HG02938 (cell line): Measurements from ENCODE around the gene NEDD9.

ENCODE experiments used
- ATAC-seq: cut with Tn5 transposase; IDR thresholded peaks from one replicate; pipeline ENCODE4 v1.9.1; 2021; ENCODE audit warnings: mild to moderate bottlenecking, moderate library complexity; ENCODE audit not compliant: unreplicated experiment

NEDD9 gene

GRCh38 chr6:11260249-11261038 is 28.0 kb upstream of the NEDD9 start:
- no peak for ATAC-seq

- no peak for ATAC-seq
Measured at GRCh38 chr6:11258260-11259237, 26.1 kb upstream of the NEDD9 start.

- no peak for ATAC-seq
Measured at GRCh38 chr6:11255610-11256009, 23.1 kb upstream of the NEDD9 start.

GRCh38 chr6:11253594-11253993 is 21.1 kb upstream of the NEDD9 start:
- no peak for ATAC-seq

GRCh38 chr6:11251553-11252360 is 19.3 kb upstream of the NEDD9 start:
- no peak for ATAC-seq

- ATAC-seq, result no peak
Measured at GRCh38 chr6:11250108-11250507, 17.6 kb upstream of the NEDD9 start.

- no peak for ATAC-seq
Measured at GRCh38 chr6:11248974-11249761, 16.7 kb upstream of the NEDD9 start.

GRCh38 chr6:11246722-11247121 is 14.3 kb upstream of the NEDD9 start:
- no peak for ATAC-seq

GRCh38 chr6:11245381-11246256 is 13.2 kb upstream of the NEDD9 start:
- ATAC-seq, result no peak

- ATAC-seq, result no peak
Measured at GRCh38 chr6:11244387-11245126, 12.1 kb upstream of the NEDD9 start.

- no peak for ATAC-seq
Measured at GRCh38 chr6:11243861-11244260, 11.4 kb upstream of the NEDD9 start.

GRCh38 chr6:11242711-11243110 is 10.2 kb upstream of the NEDD9 start:
- ATAC-seq, result no peak

- no peak for ATAC-seq
Measured at GRCh38 chr6:11241793-11242201, 9.3 kb upstream of the NEDD9 start.

- ATAC-seq, result no peak
Measured at GRCh38 chr6:11241154-11241792, 8.8 kb upstream of the NEDD9 start.

- ATAC-seq, result no peak
Measured at GRCh38 chr6:11237956-11238355, 5.5 kb upstream of the NEDD9 start.

GRCh38 chr6:11237428-11237827 is 5.0 kb upstream of the NEDD9 start:
- no peak for ATAC-seq

GRCh38 chr6:11236915-11237314 is 4.4 kb upstream of the NEDD9 start:
- ATAC-seq, result no peak
